Ovary (tissue), 3 donors: Measurements from ENCODE around the gene ATRNL1.

Experiments
- CTCF ChIP-seq, 3 donors: fragments of 450-650 bp in 2 of 3; fragments of 200-600 bp in 1 of 3; IDR thresholded peaks; one replicate each; pipeline versions ENCODE4 v1.5.1 to v1.8.0; 2016 to 2022; ENCODE audit warnings: antibody characterized with exemption in 3 of 3, mild to moderate bottlenecking in 1 of 3
- EP300 ChIP-seq: sonication (generic); formaldehyde crosslinking; IDR thresholded peaks from one replicate; pipeline ENCODE4 v1.6.1; 2017; ENCODE audit warnings: antibody characterized with exemption
- POLR2A ChIP-seq: fragments of 450-650 bp; IDR thresholded peaks from one replicate; pipeline ENCODE4 v1.6.1; 2017; ENCODE audit warnings: antibody characterized with exemption, mild to moderate bottlenecking, moderate library complexity
- donor health status: DM: no; HTN: no; CAD: no.

DNA sequence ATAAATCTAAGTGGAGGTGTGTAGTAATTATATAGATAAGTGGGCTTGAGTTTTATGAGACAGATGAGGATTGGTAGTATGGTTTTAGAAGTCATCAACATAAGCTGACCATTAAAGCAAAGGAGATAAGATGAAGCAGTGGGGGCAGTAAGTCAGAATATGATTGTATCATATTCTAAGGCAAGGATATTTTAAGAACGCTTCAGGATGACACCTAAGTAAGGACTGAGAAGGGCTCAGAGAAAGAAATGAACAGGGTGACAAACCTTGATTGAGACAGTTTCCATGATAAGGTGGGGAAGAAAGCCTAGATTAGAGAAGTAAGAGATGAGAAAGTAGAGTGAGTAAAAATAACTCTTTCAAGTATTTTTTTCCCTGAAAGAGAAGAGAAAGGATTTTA, 567.2 kb downstream of the ATRNL1 start:
- no peak for TF ChIP-seq CTCF (IDR thresholded peaks at IDR 0.05)
- no peak for TF ChIP-seq POLR2A
- no peak for TF ChIP-seq EP300
